ENCODE measurements around the gene MAP1B.
A peak's percentile ranks its signal among the peaks of the same experiment; 100 is the strongest.
"Not testable (repeated sequence)": the region's sequence is repeated elsewhere in the genome, so short reads cannot be mapped to it uniquely, and the experiment has no call there.

MAP1B gene

DNA sequence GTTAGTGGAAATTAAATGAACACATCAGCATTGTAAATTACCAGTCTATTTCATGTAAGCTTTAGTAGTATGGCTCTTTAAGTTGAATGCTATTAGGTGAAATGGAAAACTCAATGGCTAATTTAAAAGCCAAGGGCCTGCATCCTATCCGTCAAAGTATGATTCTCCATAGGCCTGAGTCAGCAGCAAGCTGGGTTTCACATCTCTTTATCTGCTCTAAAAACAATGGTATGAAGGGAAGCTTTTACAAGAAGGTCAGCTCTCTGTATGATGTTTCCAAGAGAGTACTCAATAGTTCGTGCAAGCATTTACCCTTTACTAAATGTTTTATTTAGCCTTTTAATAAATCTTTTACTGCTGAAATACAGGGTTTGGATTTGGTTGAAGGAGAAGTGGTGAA is 62.8 kb downstream of the MAP1B start:
- DNase-seq (ENCODE audit: low read depth): no peak
- H3K4me3 ChIP-seq (ENCODE audit: control insufficient read depth, low read depth, low read length): no peak overlapping the region
- TF ChIP-seq, protein P1, sequence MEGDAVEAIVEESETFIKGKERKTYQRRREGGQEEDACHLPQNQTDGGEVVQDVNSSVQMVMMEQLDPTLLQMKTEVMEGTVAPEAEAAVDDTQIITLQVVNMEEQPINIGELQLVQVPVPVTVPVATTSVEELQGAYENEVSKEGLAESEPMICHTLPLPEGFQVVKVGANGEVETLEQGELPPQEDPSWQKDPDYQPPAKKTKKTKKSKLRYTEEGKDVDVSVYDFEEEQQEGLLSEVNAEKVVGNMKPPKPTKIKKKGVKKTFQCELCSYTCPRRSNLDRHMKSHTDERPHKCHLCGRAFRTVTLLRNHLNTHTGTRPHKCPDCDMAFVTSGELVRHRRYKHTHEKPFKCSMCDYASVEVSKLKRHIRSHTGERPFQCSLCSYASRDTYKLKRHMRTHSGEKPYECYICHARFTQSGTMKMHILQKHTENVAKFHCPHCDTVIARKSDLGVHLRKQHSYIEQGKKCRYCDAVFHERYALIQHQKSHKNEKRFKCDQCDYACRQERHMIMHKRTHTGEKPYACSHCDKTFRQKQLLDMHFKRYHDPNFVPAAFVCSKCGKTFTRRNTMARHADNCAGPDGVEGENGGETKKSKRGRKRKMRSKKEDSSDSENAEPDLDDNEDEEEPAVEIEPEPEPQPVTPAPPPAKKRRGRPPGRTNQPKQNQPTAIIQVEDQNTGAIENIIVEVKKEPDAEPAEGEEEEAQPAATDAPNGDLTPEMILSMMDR (conservative IDR thresholded peaks at IDR 0.05; ENCODE audit: control insufficient read depth, insufficient read depth, low read depth, low read length): no peak

DNA sequence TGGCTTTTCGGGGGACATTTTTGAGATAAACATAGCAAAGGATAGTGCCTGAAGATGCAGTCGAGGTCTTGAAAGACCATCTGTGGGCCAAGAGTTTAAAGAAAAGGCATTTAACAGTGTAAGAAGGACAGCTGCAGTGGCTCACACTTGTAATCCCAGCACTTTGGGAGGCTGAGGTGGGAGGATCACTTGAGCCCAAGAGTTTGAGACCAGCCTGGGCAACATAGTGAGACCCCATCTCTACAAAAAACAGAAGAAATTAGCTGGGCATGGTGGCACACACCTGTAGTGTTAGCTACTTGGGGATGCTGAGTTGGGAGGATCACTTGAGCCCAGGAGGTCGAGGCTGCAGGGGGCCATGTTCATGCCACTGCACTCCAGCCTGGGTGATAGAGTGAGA is 63.9 kb downstream of the MAP1B start:
- not testable (repeated sequence) for H3K4me3 ChIP-seq (ENCODE audit: control insufficient read depth, low read depth, low read length); DNase-seq (ENCODE audit: low read depth)

DNA sequence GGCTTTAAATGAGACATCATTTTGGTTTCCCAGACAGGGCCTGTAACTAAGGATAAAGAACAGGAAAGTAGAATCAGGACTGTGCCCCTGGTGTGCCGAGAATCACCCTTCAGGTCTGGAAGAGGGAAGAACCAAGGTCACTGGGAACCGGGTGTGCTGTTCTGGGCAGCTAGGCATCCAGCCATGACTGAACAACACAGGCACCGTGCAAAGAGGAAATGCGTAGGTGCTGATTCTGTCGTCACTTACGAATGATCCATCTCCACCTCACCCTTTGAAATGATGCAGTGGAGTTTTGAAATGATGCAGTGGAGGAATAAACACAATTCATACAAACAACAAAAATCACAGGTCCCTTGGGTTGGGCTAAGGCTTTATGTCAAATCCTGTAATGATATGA is 64.4 kb downstream of the MAP1B start:
- no peak overlapping the region for H3K4me3 ChIP-seq (ENCODE audit: control insufficient read depth, low read depth, low read length)
- TF ChIP-seq, protein P1 (conservative IDR thresholded peaks at IDR 0.05; ENCODE audit: control insufficient read depth, insufficient read depth, low read depth, low read length): no peak
- peak; percentile 37 for DNase-seq (ENCODE audit: low read depth)

DNA sequence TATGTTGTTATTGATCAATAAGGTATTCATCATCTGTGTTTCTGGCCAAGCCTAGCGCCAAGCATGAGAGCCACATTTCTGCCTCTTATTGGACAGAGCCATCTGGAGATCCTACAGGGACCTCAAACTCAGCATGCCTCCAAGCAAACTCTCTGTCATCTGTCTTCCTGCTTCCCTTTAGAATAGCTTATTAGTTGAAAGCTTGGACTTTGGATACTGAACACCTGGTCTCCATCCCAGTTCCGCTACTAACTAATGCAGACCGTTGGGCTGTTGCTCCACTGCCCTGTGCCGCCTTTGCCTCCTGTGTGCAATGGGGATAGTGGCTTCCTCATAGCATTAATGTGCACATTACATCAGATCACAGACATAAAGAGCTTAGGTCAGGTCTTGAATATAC is 65.5 kb downstream of the MAP1B start:
- no peak for DNase-seq (ENCODE audit: low read depth)
- TF ChIP-seq, protein P1 (conservative IDR thresholded peaks at IDR 0.05; ENCODE audit: control insufficient read depth, insufficient read depth, low read depth, low read length): no peak
- no peak overlapping the region for H3K4me3 ChIP-seq (ENCODE audit: control insufficient read depth, low read depth, low read length)

DNA sequence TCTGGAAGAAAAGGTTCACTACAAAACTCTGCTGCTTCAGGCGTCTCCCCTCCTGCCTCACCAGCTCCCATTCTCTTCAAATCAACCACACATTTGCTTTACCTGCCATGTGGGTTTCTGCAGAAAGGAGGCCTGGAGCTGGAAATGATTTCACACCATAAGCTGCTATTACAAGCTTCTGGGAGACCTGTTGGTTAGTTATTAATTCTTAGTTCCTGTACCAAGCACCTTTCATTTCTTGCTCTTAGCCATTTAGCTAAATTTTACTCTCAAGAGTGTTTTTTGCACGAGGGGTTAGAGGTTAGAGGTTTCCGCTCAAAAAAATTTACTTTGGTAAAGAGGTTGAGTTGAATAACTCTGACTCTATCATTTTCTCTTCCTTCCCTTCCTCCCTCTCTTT is 70.3 kb downstream of the MAP1B start:
- TF ChIP-seq, protein P1 (conservative IDR thresholded peaks at IDR 0.05; ENCODE audit: control insufficient read depth, insufficient read depth, low read depth, low read length): no peak
- no peak for DNase-seq (ENCODE audit: low read depth)
- H3K4me3 ChIP-seq (ENCODE audit: control insufficient read depth, low read depth, low read length): no peak overlapping the region

DNA sequence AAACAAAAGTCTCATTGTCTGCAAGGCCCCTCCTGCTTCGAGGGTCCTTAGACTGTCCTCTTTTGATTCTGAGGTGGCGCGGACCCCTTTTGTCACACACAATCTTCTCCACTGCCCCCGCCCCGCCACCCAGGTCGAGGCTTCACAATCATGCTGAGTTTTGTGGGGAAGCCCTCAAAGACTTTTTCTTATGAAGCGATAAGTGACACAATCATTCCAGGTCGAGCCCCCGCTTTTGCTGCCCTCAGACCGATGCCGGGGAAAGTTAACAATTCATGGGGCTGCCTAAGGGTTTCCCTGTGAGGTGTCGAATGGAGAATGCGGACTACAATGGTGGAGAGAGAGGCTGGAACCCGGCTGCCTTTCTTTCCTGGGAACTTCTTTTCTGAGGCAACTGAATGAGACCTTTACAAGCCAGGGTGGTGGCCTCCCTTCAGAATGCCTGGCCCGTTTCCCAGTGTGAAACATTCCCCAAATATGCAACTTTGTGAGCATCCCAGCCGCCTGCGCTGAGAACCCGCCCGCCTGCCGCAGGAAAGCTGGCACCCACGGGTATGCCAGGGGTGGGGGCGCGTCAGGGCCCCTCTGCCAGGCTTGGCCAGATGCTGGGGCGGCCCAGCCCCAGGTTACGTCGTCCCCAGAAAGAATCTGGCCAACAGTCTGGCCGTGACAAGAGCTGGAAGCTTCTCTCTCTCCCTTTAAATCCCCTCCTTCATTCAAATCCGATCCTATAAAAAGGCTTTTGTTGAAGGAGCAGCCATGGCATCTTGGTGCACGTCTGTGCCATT is 71.9 kb downstream of the MAP1B start:
- H3K4me3 ChIP-seq (ENCODE audit: control insufficient read depth, low read depth, low read length): peak overlapping the region; percentile 10
- TF ChIP-seq, protein P1 (conservative IDR thresholded peaks at IDR 0.05; ENCODE audit: control insufficient read depth, insufficient read depth, low read depth, low read length): no peak
- peak; percentile 89 for DNase-seq (ENCODE audit: low read depth)

DNA sequence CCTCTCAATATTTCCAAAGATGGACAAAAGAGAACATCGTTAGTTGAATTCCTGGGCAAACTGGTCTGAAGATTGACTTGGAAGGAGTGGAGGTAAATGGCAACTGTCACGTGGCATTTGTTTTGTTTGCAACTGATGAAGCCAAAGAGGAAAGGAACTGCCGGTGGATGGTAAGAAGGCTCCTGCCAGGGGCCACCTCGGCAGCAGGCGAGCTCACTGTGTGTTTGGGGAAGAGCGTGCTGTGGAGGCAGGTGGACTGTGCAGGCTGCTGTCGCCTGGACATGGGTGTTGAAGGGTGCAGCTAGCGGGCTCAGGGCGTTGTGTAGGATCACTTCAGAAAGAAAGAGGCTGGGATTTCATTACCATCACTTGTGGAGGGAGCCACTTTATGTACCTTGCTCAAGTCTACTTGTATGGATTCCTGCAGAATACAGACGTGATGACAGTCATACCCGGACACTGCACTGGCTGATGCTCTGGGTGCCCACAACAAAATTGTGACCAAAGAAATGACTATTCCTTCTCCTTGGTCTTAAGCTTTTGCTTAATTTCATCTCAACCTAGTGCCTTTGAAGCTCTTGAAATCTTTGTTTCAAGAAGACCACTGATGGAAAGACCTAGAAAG is 72.7 kb downstream of the MAP1B start:
- H3K4me3 ChIP-seq (ENCODE audit: control insufficient read depth, low read depth, low read length): peak overlapping the region; percentile 10
- TF ChIP-seq, protein P1 (conservative IDR thresholded peaks at IDR 0.05; ENCODE audit: control insufficient read depth, insufficient read depth, low read depth, low read length): no peak
- peak; percentile 28 for DNase-seq (ENCODE audit: low read depth)
